HPDE6-E6E7 (cell line): ENCODE results near the gene KCTD1.

Experiments used
- DNase-seq: peaks from one replicate; pipeline ENCODE4 v3.0.0; 2011; ENCODE audit warnings: missing footprints; ENCODE audit errors: extremely low spot score

The KCTD1 gene

GRCh38 chr18:26549263-26550094 lies 1.1 kb upstream of the KCTD1 start:
- DNase-seq = no peak

GRCh38 chr18:26547646-26548414 lies 523 bp downstream of the KCTD1 start:
- peak; percentile 75 for DNase-seq

GRCh38 chr18:26546875-26547645 lies 1.3 kb downstream of the KCTD1 start:
- no peak for DNase-seq

DNA sequence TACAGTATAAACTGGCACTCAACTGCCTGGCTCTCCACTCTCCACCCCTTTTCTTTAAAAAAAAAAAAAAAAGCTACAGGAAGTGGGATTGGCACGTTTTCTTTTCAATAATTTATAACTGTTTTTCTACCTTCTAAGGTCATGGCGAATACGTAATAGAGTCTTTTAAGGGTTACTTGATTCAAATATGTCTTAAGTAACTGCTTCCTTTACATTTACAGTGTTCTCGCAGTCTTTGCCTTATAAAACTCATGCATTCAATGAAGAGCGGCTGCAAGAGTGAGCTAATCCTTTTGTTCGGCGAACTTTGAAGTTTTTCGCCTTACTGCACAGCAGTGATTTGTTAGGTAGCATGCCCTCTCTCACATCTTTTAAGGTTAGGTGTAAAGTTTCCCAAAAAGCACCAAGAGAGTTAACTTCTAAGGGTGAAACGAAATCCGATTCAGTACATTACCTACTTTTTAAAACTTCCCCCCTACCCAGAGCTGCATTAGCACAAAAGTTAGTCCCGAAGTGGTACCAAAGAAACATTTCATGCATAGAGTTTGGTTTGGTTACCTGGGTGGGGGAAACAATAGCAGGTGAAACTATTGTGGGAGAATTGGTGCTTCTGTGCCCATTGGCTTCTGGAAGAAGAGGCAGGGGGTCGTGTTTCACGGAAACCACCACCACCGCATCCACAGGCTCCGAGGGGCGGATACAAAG lies 2.0 kb downstream of the KCTD1 start:
- no peak for DNase-seq

GRCh38 chr18:26545335-26546123 lies 2.8 kb downstream of the KCTD1 start:
- DNase-seq = no peak

DNA sequence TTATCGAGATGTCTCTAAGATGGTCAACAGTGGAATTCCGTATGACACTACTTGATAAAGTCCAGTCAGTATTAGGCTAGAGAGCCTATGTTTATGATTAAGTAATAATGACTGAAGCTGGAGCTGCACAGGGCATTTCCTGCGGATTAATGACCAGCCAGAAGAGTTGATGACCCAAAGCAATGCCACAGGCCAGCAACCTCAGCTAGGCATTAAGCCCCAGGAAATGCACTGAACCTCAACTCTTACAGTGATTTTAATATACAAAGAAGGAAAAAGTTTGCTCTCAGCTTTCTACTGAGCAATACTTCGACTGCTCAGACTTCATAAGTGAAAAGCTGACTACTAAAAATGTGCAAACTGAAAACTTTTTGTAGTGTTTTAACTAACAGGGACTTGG lies 3.9 kb downstream of the KCTD1 start:
- DNase-seq = no peak

DNA sequence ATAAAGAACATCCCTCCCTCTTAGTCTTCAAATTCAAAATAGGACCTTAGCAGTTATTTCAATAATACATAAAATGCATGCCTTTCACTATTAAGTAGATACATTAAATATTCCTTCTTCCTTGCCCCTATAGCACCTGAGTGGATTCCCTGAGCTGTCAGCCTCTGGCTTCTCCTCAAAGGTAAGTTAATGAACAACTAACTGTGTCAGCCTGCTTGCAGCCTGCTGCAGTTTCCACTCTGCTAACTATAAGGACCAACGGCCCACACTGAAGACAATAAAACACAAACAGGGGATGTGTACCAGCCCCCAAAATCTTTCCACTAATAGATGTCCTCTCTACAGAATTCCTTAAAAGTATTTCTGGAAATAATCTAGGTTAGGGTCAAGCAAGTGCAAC lies 5.0 kb downstream of the KCTD1 start:
- DNase-seq = no peak

DNA sequence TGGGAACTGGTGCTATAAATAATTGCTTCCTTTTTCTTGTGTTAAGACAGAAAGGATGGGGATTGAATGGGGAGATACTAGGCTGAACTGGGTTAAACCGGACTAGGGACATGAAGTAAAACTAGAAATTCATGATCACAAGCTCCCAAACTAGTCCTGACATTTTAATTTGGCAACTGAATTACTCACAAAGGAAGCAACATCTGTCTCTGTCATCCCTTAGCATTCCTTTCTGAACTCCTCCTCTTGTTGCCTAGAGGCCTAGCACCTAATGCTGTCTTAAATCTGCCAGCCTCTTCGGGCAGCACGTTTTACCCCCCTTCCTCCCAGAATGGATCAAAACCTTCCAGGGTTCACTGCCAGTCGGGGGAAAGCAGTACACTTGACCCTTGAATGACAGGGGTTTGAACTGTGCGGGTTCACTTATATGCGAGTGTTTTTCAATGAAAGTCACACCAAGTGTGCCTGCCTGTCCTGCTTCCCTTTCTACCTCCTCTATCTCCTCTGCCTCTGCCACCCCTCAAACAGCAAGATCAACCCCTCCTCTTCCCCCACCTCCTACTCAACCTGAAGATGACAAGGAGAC lies 8.2 kb downstream of the KCTD1 start:
- no peak for DNase-seq

DNA sequence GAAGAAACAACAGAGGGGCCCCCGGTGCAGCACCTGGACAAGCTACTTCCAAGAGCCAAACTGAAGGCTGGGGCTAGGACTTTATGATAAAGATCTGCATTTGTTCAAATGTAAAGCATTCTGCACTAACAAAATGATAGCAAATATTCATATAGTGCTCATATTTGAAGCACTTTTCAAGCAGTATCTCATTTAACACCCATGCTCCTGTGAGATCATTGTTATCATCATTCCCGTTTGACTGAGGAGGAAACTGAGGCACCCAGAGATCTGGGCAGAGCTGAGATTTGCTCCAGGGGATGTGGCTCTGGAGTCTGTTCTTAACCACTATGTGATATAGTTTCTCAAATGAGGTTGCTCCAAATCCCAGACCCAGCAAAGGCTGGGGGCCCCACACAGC lies 9.8 kb downstream of the KCTD1 start:
- no peak for DNase-seq

GRCh38 chr18:26536664-26537063 lies 11.7 kb downstream of the KCTD1 start:
- DNase-seq = no peak

- no peak for DNase-seq
These were observed 12.3 kb downstream of the KCTD1 start for GRCh38 chr18:26536032-26536431.

DNA sequence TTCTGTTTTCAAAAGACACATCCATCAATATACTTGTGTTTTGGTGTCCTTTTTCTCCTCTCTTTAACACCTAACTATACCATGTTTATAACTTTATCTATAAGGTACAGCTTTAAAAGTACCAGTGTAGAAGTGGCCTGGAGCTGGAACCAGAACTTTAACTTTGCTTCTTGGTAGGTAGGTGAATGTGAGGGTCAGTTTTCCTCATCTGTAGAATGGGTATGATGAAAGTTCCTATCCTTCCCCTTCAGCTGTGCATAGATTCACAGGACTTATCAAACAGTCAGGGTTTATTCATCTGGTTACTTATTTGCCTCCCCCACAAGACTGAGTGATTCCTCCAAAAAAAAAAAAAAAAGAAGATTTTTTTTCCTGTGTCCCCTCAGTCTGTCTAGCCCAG lies 12.7 kb downstream of the KCTD1 start:
- no peak for DNase-seq

GRCh38 chr18:26532367-26533340 lies 15.7 kb downstream of the KCTD1 start:
- DNase-seq = no peak

GRCh38 chr18:26531605-26532298 lies 16.6 kb downstream of the KCTD1 start:
- DNase-seq = no peak

- no peak for DNase-seq
These were observed 21.5 kb downstream of the KCTD1 start for GRCh38 chr18:26526966-26527234.

GRCh38 chr18:26526128-26526965 lies 22.0 kb downstream of the KCTD1 start:
- DNase-seq = no peak

DNA sequence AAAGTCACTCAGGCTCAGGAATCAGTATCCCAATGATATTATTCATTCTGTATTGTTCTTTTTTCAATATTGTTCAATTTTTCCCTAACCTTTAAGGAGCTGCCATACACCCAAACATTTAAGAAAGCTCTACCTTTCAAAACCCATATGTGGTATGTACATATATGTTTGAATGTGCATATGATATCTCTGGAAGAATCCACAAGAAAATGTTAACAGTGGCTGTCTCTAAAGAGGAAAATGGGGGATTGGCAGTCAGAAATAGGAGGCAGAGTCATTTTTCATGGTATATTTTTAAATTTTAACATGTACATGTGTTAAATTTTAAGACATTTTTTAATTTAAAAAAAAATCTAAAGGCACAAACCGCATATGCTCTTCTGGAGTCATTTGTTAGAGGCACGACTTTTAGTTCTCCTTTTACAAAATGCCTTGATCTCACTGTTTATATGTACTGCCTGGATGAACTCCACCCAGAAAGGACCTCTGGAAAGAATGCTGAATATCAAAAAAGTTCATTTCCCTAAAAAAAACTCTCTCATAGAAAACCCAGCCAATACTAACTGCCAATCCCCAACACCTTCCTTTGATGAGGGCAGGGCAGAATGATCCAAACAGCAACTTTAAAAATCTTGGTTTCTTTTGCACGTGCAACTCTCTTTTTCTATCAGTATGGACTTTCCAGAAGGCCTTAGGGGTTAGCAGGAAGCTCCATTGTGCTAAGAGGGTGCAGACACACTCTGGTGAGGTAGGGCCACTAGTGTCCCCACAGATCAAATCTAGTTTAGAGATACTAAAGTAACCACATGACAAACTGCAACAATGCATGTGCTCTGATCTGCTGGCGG lies 23.6 kb downstream of the KCTD1 start:
- no peak for DNase-seq
